LNCaP clone FGC (cell line): ENCODE results near the gene HSP90AA1.
"Not testable (repeated sequence)": the region's sequence is repeated elsewhere in the genome, so short reads cannot be mapped to it uniquely, and the experiment has no call there.

Experiments
- DNase-seq: peaks from one replicate; pipeline ENCODE4 v3.0.0-alpha.2; 2011; ENCODE audit warnings: low read depth
- H3K4me3 ChIP-seq: 2 replicates; pipeline ENCODE4 v1.5.1; 2011; ENCODE audit warnings: mild to moderate bottlenecking, low read depth, low read length, control low read depth
- CTCF ChIP-seq: IDR thresholded peaks from 2 replicates; pipeline ENCODE4 v1.5.1; 2012; ENCODE audit warnings: mild to moderate bottlenecking; ENCODE audit not compliant: control insufficient read depth, insufficient read depth; ENCODE audit errors: extremely low read depth

Gene HSP90AA1

GRCh38 chr14:102121567-102121966 lies 34.7 kb upstream of the HSP90AA1 start:
- no peak for DNase-seq
- TF ChIP-seq CTCF, result no peak
- H3K4me3 ChIP-seq, result no peak overlapping the region

DNA sequence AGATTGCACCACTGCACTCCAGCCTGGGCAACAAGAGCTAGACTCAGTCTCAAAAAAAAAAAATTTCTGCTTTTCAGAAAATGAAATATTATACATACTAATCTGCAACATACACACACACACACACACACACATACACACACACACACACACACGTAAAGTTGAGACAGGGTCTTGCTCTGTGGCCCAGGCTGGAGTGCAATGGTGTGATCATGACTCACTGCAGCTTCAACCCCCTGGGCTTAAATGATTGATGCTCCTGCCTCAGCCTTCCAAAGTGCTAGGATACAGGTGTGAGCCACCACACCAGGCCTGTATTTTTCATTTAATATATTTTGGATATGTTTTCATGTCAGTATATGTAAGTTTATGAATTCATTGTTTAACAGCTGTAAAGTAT lies 34.0 kb upstream of the HSP90AA1 start:
- no peak for TF ChIP-seq CTCF
- no peak for DNase-seq
- H3K4me3 ChIP-seq, result no peak overlapping the region

- no peak for DNase-seq
- TF ChIP-seq CTCF, result no peak
- no peak overlapping the region for H3K4me3 ChIP-seq
Measured at GRCh38 chr14:102117852-102118251, 31.0 kb upstream of the HSP90AA1 start.

DNA sequence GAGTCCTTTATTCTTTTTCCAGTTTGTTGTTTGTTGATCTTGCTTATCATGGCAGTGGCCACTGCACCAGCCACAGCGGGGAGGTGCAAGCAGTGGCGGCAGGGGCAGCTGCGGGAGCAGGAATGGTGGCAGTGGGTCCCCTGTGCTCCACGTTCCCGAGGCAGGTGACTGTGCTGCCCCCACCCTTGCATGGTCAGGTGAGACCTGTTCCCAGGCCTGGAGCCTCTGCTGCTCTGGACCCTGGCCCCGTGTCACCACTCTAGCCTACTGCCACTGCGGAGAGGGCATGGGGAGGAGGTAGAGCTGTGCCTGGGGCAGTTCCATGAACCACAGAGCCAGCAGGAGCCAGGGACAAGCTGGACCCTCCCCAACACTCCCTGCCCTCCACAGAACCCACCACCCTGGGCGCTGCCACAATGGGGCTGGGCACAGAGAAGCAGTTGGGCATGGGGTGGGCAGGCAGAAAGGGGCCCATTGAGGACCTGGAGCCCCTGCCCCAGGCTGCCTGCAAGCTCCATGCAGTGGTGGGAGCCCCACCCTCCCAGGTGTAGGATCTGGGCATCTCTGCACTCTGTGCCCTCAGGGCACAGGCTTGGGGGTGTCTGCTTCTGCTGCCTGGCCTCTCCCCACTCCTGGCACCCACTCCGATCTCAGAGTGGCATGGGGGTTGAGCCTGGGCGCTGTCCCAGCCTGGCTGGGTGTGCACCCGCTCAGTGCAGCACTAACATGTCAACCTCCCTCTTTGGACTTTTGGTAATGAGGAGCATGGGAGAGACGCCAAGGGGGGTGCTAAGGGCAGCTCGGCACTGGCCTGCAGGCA lies 29.7 kb upstream of the HSP90AA1 start:
- no peak for TF ChIP-seq CTCF
- no peak for DNase-seq
- H3K4me3 ChIP-seq, result no peak overlapping the region

GRCh38 chr14:102111101-102111500 lies 24.3 kb upstream of the HSP90AA1 start:
- DNase-seq, result no peak
- H3K4me3 ChIP-seq, result no peak overlapping the region
- TF ChIP-seq CTCF, result no peak

DNA sequence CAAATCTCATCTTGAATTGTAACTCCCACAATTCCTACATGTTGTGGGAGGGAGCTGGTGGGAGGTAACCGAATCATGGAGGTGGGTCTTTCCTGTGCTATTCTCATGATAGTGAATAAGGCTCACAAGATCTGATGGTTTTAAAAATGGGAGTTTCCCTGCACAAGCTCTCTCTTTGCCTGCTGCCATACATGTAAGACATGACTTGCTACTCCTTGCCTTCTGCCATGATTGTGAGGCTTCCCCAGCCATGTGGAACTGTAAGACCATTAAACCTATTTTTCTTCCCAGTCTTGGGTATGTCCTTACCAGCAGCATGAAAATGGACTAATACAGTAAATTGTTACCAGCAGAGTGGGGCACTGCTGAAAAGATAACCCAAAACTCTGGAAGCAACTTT lies 22.5 kb upstream of the HSP90AA1 start:
- not testable (repeated sequence) for H3K4me3 ChIP-seq, DNase-seq

DNA sequence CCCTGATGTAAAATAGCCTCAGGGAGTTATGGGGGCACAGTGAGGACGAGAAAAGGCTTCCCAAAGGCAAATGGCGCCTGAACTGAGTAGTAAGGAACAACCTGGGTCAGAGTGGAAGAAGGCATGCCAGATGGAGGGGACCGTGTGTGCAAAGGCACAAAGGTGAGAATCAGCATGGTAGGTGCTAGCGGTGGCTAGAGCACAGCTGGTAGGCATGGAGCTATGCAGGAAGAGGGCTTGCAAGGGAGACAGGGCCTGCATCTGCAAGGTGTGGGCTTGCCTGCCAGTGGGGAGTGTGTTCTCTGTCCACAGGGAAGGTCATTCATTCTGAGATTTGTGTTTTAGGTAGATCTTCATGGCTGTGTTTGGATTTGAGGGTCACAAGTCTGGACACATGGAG lies 18.5 kb upstream of the HSP90AA1 start:
- DNase-seq, result no peak
- H3K4me3 ChIP-seq, result no peak overlapping the region
- no peak for TF ChIP-seq CTCF
